HepG2 (cell line): Measurements from ENCODE around the gene AEBP1. TPM values are rescaled to one million over a fixed set of nuclear protein-coding genes. Genes with fewer than 3 reads are reported as not detected.

ENCODE experiments used
- ATAC-seq: fragments of 200-7000 bp; cut with Tn5 transposase; 3 replicates; pipeline ENCODE4 v1.9.1; 2020; ENCODE audit warnings: mild to moderate bottlenecking, moderate library complexity
- BruUV-seq: library from RNA; stranded (reverse); fragments of 400-500 nt; replicated peaks from 2 replicates; lab custom pipeline; 2021; lab: Mats Ljungman, UMichigan
- CTCF ChIA-PET: fragments of 300-600 bp; formaldehyde crosslinking; extraction: SDS; loops from one replicate; lab custom pipeline; 2021; ENCODE audit warnings: low total read pairs, inconsistent platforms, low intra/inter-chr PET ratio; lab: Yijun Ruan, JAX
- POLR2A ChIA-PET: fragments of 350-600 bp; sonication (Branson Sonifier 250); formaldehyde crosslinking; loops from one replicate; lab custom pipeline; 2020; ENCODE audit warnings: antibody characterized with exemption, inconsistent platforms; lab: Yijun Ruan, JAX
- DNase-seq: peaks from one replicate; pipeline ENCODE4 v3.0.0-alpha.2; 2015; ENCODE audit warnings: low spot score
- FAIRE-seq: peaks from 3 replicates; lab custom pipeline; 2011; peaks lifted over from hg19 to GRCh38; lab: Jason Lieb, UNC
- H2AFZ ChIP-seq: one replicate; pipeline ENCODE4 v1.6.1; 2011; ENCODE audit warnings: low read length, inconsistent platforms
- H3K27ac ChIP-seq: fragments of 300-600 bp; 3 replicates; pipeline ENCODE4 v1.8.0; 2011; ENCODE audit warnings: mixed run types, mild to moderate bottlenecking, mixed read lengths, low read length, inconsistent platforms; ENCODE audit not compliant: insufficient read depth; ENCODE audit errors: extremely low read length
- H3K27me3 ChIP-seq, 2 experiments: fragments of 200-600 bp in 1 of 2; 2 replicates in 1 of 2; 3 replicates in 1 of 2; pipeline versions ENCODE4 v1.6.0 to v1.8.0; 2011; ENCODE audit warnings: low read length in 2 of 2, mild to moderate bottlenecking in 2 of 2, moderate library complexity in 2 of 2, inconsistent platforms in 1 of 2; ENCODE audit not compliant: insufficient read depth in 2 of 2, control insufficient read depth in 1 of 2
- H3K36me3 ChIP-seq, 2 experiments: fragments of 200-600 bp in 1 of 2; replicated peaks in 1 of 2; 2 replicates in 1 of 2; 3 replicates in 1 of 2; pipeline versions ENCODE4 v1.5.1 to v1.8.0; 2011; ENCODE audit warnings: low read length in 2 of 2, inconsistent platforms in 1 of 2; ENCODE audit not compliant: insufficient read depth in 2 of 2, control insufficient read depth in 1 of 2
- H3K4me1 ChIP-seq: 2 replicates; pipeline ENCODE4 v1.5.1; 2012; ENCODE audit warnings: low read length, inconsistent platforms; ENCODE audit not compliant: insufficient read depth
- H3K4me2 ChIP-seq: 2 replicates; pipeline ENCODE4 v1.6.0; 2011; ENCODE audit warnings: low read depth, low read length, inconsistent platforms
- H3K4me3 ChIP-seq, 3 experiments: fragments of 200-600 bp in 1 of 3; sonication (generic), shearing (Covaris generic) in 1 of 3; replicated peaks in 1 of 3; 2 replicates each; pipeline ENCODE4 v1.5.1; 2011 to 2016; ENCODE audit warnings: low read length in 3 of 3, inconsistent platforms in 2 of 3, low read depth in 2 of 3, mild to moderate bottlenecking in 2 of 3, control low read depth in 1 of 3, mixed read lengths in 1 of 3; ENCODE audit not compliant: insufficient read depth in 1 of 3
- H3K79me2 ChIP-seq: one replicate; pipeline ENCODE4 v1.6.1; 2011; ENCODE audit warnings: low read length, inconsistent platforms; ENCODE audit not compliant: insufficient read depth
- H3K9ac ChIP-seq: 2 replicates; pipeline ENCODE4 v1.6.0; 2011; ENCODE audit warnings: mild to moderate bottlenecking, low read depth, low read length, inconsistent platforms; ENCODE audit not compliant: insufficient read depth
- H3K9me3 ChIP-seq: 2 replicates; pipeline ENCODE4 v1.5.1; 2012; ENCODE audit warnings: mild to moderate bottlenecking, low read length
- H4K20me1 ChIP-seq: 2 replicates; pipeline ENCODE4 v1.6.0; 2011; ENCODE audit warnings: inconsistent platforms, mild to moderate bottlenecking, low read length, moderate library complexity; ENCODE audit not compliant: insufficient read depth
- AGO2 ChIP-seq: fragments of 200-400 bp; formaldehyde crosslinking; optimal IDR thresholded peaks from 2 replicates; pipeline ENCODE3; 2017; ENCODE audit warnings: mild to moderate bottlenecking, low read depth, low read length, moderate library complexity
- CSRNP2 ChIP-seq: sonication (generic); formaldehyde crosslinking; conservative IDR thresholded peaks from 2 replicates; pipeline ENCODE4 v1.8.0; 2022; ENCODE audit warnings: low read depth, missing genetic modification reagents
- E2F5 ChIP-seq: sonication (generic); formaldehyde crosslinking; conservative IDR thresholded peaks from 2 replicates; pipeline ENCODE4 v1.4.0; 2020; ENCODE audit warnings: missing genetic modification reagents
- FOSL1 ChIP-seq: sonication (generic); formaldehyde crosslinking; IDR thresholded peaks from 2 replicates; pipeline ENCODE4 v1.9.0; 2021; ENCODE audit warnings: missing genetic modification reagents, borderline replicate concordance
- HMGA1 ChIP-seq: sonication (generic); formaldehyde crosslinking; conservative IDR thresholded peaks from 2 replicates; pipeline ENCODE4 v1.4.0; 2020; ENCODE audit warnings: missing genetic modification reagents
- MAFF ChIP-seq: IDR thresholded peaks from 2 replicates; pipeline ENCODE4 v1.6.1; 2011; ENCODE audit warnings: low read depth, low read length, improper control_type of control experiment
- SCMH1 ChIP-seq: sonication (generic); formaldehyde crosslinking; IDR thresholded peaks from 2 replicates; pipeline ENCODE4 v1.9.0; 2021; ENCODE audit warnings: missing genetic modification reagents, mild to moderate bottlenecking, borderline replicate concordance
- TCF7L2 ChIP-seq: IDR thresholded peaks from 2 replicates; pipeline ENCODE4 v1.6.1; 2011; ENCODE audit warnings: mild to moderate bottlenecking, low read depth, low read length, moderate library complexity
- YEATS2 ChIP-seq: sonication (generic); formaldehyde crosslinking; IDR thresholded peaks from 2 replicates; pipeline ENCODE4 v1.4.0; 2020; ENCODE audit warnings: missing genetic modification reagents, borderline replicate concordance
- ZFP90 ChIP-seq: sonication (generic); formaldehyde crosslinking; IDR thresholded peaks from 2 replicates; pipeline ENCODE4 v1.8.0; 2022; ENCODE audit warnings: missing genetic modification reagents, mild to moderate bottlenecking, inconsistent platforms, borderline replicate concordance
- ZNF232 ChIP-seq: sonication (generic); formaldehyde crosslinking; IDR thresholded peaks from 2 replicates; pipeline ENCODE4 v1.4.0; 2020; ENCODE audit warnings: missing genetic modification reagents, borderline replicate concordance
- ZNF709 ChIP-seq: sonication (generic); formaldehyde crosslinking; IDR thresholded peaks from 2 replicates; pipeline ENCODE4 v1.5.0; 2020; ENCODE audit warnings: mild to moderate bottlenecking, missing genetic modification reagents
- ZNF737 ChIP-seq: sonication (generic); formaldehyde crosslinking; IDR thresholded peaks from 2 replicates; pipeline ENCODE4 v1.5.0; 2020; ENCODE audit warnings: missing genetic modification reagents, mild to moderate bottlenecking, borderline replicate concordance
- ZNF879 ChIP-seq: sonication (generic); formaldehyde crosslinking; IDR thresholded peaks from 2 replicates; pipeline ENCODE4 v1.8.1; 2023; ENCODE audit warnings: missing genetic modification reagents
- WGBS: methylation state at CpG from one replicate; pipeline ENCODE4 v1.1.6; 2017; ENCODE audit warnings: low lambda C conversion rate; 5-methylcytosine and 5-hydroxymethylcytosine counted together
- in situ Hi-C: cut with HindIII; loops from 2 replicates; pipeline ENCODE4 v1.10.0; 2017; ENCODE audit warnings: low pct_unique_long_range_greater_than_20kb; ENCODE audit not compliant: extremely low pct_ligation_motif_present
- intact Hi-C: fragments of 100-400 bp; cut with micrococcal nuclease; formaldehyde crosslinking; loops from one replicate; pipeline ENCODE4 v1.10.0; 2022; ENCODE audit not compliant: unreplicated experiment
- polyA plus RNA-seq, 8 experiments: library from polyadenylated mRNA; depleted of rRNA in 3 of 8; stranded (reverse) in 7 of 8; unstranded in 1 of 8; fragments of >200 nt; fragmentation: Illumina TruSeq in 4 of 8; extraction: Trizol in 4 of 8; gene quantifications; 2 replicates each; pipeline versions ENCODE4 v1.2.1 to v1.2.3, GENCODE V29; 2011 to 2016; ENCODE audit warnings: low read depth in 4 of 8, missing spikeins in 1 of 8, mixed read lengths in 1 of 8; ENCODE audit not compliant: insufficient read depth in 1 of 8
- total RNA-seq, 5 experiments: library from RNA; depleted of rRNA; stranded (reverse); fragments of >200 nt; fragmentation: Illumina TruSeq; extraction: Trizol; gene quantifications; 2 replicates each; pipeline ENCODE4 v1.2.3, GENCODE V29; 2016; ENCODE audit warnings: low read depth in 1 of 5

AEBP1 gene
- total and polyA plus RNA-seq, 2 of the 13 experiments (the other 11 are each of a cell fraction or from before 2014, with no cell fraction given) = 0.22 to 0.55 TPM

- TF ChIP-seq ZFP90 (CRISPR knock-in tag) (no peak), MAFF (no peak), HMGA1 (no peak), TCF7L2 (no peak), ZNF879 (CRISPR knock-in tag) (no peak), E2F5 (CRISPR knock-in tag) (no peak), ZNF709 (CRISPR knock-in tag) (no peak), CSRNP2 (CRISPR knock-in tag) (no peak)
Measured at GRCh38 chr7:44078521-44078920, 25.6 kb upstream of the AEBP1 start (continued).

- FAIRE-seq (no peak), ATAC-seq (no peak), DNase-seq (no peak)
- intact Hi-C loops = no loop called here
- H3K4me3 ChIP-seq = no peak overlapping the region
- CTCF ChIA-PET = no interaction called here
- H3K79me2 ChIP-seq = no peaks in the 10 kb centered on the region
- POLR2A ChIA-PET = no interaction called here
- in situ Hi-C loops = no loop called here
- WGBS = 100% methylated on average over 5 of the region's 11 CpGs
- no peak for TF ChIP-seq FOSL1 (CRISPR knock-in tag)
- peak; percentile 59 for TF ChIP-seq AGO2
- TF ChIP-seq ZNF232 (CRISPR knock-in tag) = no peak
- TF ChIP-seq SCMH1 (CRISPR knock-in tag) = no peak
- TF ChIP-seq ZNF737 (CRISPR knock-in tag) = no peak
- no peak for TF ChIP-seq YEATS2 (CRISPR knock-in tag)
- H3K9ac ChIP-seq = no peak overlapping the region
- peaks cover 6 to 16% of the 10 kb centered on the region in 2 experiments; a peak in 4 of 5 replicates for H3K36me3 ChIP-seq
- no peaks in the 10 kb centered on the region for H3K9me3 ChIP-seq
- peaks cover 0 to 9% of the 10 kb centered on the region in 2 experiments; a peak in 2 of 5 replicates for H3K27me3 ChIP-seq
- no TSS peak for BruUV-seq
- no peak overlapping the region for H3K4me2 ChIP-seq
- H4K20me1 ChIP-seq = no peaks in the 10 kb centered on the region
- peaks cover 19% of the 10 kb centered on the region for H3K4me1 ChIP-seq
- H2AFZ ChIP-seq = no peak overlapping the region
- no peak overlapping the region for H3K27ac ChIP-seq
Measured at GRCh38 chr7:44079331-44080021, 24.7 kb upstream of the AEBP1 start.
